Stimulated activated CD8-positive, alpha-beta memory T cell treated with anti-CD3 and anti-CD28 coated beads, Interleukin-7, amount 100 ng/mL, for 4 hours (primary cell): ENCODE results near the gene KCNQ5.
"Not testable (repeated sequence)": the region's sequence is repeated elsewhere in the genome, so short reads cannot be mapped to it uniquely, and the experiment has no call there.

Experiments
- DNase-seq, 2 donors: peaks; one replicate each; pipeline ENCODE4 v3.0.0-alpha.2; 2020; ENCODE audit warnings: low read depth in 2 of 2

The KCNQ5 gene

DNA sequence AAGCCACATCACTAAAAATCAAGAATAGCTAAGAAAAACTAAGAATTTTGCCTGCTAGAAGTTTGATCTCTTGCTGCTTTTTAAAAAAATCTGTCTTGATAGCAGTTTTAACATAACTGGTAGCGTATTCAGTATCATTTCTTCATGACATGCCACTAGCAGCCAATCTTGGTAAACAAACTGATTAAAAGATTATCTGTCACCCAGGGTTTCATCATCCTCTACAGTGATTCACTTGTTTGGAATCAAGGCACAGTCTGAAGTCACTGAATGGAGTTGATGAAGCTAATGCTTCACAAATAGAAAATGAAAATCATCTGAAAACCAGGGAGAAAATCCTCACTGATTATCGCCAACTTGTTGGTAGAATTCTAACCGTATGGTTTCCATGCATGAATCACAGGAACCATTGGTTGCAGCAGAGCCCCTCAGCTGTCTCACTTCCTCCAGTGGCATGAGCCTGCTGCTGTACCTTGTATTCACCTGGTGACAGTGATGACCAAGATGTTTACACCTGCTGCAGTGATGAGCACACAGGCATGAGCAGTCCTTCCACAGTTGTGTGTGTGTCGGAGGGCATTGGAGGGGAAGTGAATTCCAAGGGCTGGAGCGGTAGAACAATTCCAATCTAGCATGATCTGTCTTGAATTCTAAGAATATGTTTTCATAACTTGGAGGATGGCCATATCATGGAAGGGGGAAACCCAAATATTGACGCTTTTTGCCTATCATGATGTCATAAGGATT, 328.4 kb downstream of the KCNQ5 start:
- DNase-seq = no peak

DNA sequence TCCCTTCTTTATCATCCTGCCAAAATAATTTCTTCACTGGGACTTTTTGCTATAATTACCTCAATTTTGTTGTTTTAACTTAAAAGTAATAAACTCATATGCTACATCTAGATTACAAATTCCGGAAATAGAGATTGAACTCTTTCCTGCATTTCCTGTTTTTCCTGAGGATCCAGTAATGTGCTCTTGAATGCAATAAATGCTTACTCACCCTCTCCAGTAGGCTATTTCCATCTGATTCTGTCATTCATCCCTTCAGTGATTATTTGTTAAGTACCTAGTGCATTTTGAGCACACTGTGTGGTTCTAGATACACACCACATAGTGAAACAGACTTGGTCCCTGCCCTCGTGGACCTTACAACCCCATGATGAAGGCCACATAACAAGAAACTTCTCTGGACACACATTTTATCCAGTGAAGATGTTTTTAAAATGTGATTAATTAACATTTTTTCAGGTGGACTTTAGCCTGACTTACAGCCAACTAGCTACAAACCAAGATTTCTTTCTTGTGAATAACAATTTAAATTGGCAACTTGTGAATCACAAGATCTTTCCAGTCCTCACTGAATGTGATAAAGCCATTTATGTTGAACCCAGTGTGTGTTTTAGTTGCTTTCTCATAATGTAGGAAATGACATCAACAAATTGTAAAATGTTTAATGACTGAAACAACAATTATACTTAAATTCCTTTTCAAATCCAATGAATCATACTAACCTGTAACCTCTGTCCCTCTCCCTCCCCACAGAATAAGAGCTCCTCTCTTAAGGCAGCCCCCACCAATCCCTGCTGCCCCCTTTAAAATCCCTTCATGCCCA, 331.2 kb downstream of the KCNQ5 start:
- DNase-seq = no peak

DNA sequence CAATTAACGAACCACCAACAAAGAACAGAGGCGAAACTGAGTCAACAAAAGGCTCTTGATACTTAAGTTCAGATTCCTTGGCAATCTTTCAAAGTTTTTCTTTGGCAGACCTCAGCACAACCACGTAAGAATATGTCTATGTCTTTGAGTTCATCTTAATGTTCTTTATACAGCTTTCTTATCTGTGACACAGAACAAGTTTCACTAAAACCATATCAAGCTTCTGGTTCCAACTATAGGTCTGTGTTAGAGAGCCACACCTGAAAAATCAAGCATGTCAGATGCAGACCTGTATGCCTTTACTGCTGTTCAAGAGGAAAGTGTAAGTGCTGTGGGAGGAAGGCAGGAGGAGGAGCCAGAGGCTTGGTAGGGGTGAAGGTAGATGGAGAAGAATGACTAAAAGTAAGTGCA, 332.1 kb downstream of the KCNQ5 start:
- DNase-seq = no peak

DNA sequence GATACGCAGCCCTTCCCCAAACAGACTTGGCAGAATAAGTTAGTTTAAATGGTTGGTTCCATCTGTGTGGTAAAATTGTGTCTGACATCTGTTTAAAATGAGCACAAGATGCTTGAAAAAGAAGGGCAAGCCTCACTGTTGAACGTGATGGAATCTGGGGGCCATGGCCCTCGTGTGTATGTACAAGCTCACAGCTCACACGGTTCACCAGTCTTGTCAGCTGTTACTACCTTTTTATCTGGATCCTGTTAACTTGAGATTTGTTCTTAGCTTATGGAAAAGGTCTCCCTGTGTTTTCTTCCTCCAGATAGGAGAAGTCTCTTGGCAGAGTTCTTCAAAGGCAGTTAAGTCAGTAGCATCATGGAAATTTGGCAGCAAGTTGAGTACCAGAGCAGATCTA, 332.9 kb downstream of the KCNQ5 start:
- DNase-seq = no peak

DNA sequence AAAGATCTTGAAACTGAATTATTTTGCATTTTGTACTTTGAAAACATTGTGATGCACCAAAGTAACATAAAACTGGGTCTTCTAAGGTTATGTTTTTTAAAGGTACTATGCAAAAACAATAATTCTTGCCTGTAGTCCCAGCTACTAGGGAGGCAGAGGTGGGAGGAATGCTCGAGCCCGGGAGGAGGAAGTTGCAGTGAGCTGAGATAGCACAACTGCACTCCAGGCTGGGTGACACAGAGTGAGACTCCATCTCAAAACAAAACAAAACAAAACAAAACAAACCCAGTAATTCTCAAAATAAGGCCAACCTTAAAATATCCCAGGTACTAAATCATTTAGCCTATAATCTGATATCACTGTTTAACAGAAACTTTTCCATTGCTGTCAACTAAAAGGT, 333.8 kb downstream of the KCNQ5 start:
- DNase-seq = no peak

DNA sequence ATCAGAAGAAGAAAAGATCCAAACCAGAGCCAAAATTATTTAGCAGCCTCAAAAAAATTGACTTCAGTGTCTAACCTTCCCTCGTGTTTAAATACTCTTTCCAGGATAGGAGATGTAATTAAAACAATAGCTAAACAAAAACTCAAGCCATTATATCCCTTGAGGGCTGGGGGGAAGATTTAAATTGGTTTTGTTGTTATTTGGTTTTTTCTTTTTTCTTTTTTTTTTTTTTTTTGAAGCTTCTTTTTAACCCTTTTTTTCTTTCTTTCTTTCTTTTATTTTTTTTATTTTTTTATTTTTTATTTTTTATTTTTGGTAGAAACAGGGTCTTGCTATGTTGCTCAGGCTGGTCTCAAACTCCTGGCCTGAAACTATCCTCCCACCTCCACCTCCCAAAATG, 334.4 kb downstream of the KCNQ5 start:
- no peak for DNase-seq

DNA sequence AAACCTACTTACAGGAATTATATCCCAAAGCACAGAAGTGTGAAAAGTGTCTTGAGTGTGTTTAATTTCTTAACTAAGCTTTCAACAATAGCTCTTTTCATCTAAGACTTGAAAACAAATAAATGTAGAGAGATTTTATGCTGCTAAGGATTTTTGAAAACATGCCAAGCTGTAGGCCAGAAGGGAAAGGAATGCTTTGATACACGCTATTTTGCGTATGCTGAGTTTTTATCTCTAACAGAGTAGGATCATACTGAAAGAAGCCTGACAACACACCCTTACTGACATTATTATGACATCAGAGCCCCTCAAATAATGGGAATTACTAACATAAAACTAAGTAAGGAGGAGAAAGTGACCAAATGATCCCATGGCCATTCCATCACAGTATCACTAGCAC, 338.0 kb downstream of the KCNQ5 start:
- no peak for DNase-seq

DNA sequence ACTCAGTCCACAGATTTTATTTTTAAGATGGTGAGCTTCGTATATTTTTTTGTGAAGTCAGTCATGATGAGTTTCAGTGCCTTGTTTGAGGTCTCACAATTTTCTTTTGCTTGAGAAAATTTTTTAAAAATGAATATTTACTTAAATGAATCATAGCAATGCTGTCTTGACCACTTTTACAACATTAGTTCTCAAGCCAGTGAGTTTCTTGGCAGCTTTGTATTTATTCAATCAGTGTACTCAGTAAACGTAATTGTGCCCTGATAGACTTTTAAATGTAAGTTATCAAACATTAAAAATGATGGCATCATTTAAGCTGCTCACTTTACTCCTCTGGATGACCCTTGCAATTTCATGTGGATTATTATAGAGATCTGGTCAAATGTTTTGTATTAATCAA, 342.1 kb downstream of the KCNQ5 start:
- DNase-seq = no peak

DNA sequence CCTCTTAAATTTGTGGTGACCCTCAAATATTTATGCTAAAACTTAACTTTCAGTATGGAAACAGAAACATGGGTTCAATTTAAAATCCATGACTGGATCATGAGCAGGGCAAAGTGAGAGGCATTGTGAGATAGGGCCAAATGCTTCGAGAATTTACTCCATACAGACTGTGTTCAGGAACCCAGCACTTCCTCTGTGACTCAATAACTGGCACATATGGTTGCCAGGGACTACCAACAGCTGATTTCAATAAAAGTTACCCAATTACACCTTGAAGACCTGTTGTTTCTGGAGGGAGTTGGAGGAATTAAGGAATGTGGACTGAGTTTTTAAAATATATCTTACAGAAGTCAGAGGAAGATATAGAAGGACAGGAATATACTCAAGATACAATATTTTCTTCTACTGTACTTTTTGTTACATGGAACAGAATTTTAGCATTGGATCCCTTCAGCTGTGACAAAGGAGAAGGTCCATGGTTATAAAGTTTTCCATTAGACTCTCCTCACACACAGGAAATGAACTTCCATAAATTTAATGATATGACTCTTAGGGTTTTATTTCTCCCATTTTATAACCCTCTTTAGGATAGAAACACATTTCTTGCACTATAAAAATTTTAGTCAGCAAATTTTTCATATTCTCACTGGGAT, 344.9 kb downstream of the KCNQ5 start:
- DNase-seq = no peak

DNA sequence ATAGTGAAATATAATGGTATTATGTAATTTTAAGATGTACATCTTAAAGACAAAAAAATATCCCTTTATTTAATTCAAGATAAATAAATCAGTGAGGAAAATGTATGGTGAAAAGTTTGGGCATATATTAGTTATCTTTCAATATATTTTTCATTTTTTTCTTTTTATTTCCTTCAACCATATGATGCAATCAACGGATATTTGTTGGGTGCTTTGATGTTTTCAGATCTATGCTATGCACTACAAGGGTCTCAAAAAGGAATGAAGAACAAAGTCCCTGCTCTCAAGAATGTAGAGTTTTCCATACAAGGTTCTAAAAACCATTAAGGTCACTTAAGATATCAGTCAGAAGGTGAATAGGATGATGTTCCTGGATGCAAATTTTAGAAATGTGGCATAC, 345.5 kb downstream of the KCNQ5 start:
- DNase-seq = no peak

DNA sequence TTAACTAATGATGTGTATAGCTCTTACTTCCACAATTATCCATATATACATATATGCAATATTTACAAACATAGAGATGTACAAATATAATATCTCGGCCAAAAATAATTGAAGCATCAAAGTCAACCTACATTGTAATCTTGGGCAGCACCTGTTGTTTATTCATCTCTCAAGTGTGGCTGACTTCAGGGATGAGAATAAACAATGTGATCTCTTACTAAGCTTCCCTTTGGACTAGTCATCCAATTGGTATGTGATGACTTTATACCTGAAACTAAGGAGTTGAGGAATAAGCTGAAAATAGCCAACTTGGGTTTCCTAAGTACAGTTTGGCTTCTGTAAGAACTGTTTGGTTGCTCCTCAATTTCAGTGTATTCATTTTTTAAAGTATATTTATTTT, 346.8 kb downstream of the KCNQ5 start:
- no peak for DNase-seq

DNA sequence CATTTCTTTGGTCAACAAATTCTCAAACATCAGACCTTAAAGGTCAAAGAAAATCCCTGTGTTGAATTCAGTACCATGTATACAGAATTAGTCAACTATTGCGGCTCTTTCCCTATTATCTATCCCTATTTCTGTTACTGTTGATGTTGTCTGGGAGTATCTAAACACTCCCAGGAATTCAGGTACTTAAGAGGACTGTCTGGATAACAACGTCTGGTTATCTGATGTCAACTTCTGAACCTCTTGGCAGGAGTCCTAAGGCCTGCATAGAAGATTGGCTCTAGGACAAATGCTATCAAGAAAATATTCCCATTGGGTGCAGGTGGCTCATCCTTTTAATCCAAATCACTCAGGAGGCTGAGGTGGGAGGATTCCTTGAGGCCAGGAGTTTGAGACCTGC, 347.8 kb downstream of the KCNQ5 start:
- no peak for DNase-seq

DNA sequence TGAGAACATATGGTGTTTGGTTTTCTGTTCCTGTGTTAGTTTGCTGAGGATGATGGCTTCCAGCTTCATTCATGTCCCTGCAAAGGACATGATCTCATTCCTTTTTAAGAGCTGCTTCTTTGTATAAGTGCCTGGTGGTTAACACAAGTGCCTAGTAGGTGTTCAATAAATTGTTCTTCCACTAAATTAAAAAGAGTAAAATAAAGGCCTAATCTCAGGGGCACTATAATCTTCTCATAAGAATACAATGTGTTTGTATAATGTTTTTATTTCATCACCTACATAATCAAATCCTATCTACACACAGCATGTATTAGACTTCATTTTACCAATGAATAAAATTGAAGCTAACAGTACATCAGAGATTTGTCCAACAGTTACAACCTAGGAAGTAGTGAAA, 350.7 kb downstream of the KCNQ5 start:
- DNase-seq = no peak

DNA sequence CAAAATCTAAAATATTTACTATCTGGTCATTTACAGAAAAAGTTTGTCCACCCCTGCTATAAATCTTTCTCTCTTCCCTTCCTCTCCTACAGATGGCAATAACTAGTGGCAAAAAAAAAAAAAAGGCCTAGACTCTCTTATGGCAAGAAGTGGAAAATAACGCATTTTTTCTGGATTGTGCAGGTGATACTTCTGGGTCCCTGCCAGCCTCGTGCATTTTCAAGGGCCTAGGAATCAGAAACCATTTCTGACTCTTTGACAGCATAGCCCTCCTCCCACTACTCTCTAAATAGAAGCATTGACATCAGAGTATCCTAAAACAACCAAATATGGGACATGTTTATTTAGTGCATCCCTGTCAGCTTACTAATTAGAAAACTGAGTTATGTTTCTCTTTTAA, 352.4 kb downstream of the KCNQ5 start:
- no peak for DNase-seq

DNA sequence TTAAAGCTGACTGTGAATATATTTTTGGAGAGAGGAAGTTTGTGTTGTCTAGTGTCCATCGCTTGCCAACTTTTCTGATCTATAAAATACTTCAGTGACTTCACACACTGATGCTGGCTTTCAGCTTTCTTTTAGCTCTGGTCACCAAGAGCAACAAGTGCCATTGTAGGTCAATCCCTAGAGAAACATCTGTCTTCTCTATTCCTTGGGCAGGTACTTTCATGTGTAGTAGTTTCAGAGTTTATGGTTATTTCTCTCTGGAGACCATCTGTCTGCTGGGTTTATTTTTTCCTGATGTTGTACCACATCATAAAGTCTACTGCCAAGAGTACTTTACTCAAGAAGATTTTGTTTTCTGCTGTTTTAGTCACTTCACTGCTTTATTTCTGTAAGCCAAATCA, 353.5 kb downstream of the KCNQ5 start:
- no peak for DNase-seq

DNA sequence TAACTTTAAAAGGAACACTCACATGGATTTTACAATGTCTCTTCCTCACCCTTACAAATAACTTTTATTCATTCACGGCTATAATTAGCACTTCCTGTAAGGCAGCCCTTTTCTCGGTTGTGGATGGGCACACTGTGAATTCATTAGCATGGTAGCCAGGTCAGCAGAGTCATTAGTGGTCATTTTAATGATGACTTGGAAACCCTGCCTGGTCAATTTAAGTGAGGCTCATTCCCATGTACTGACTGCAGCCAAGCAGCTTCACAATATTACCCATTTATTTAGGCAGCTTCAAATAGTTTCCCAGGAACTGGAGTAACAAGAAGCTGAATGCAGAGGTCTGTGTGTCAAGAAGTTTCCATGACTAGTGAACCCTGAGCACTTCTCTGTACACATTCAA, 354.6 kb downstream of the KCNQ5 start:
- DNase-seq = no peak

DNA sequence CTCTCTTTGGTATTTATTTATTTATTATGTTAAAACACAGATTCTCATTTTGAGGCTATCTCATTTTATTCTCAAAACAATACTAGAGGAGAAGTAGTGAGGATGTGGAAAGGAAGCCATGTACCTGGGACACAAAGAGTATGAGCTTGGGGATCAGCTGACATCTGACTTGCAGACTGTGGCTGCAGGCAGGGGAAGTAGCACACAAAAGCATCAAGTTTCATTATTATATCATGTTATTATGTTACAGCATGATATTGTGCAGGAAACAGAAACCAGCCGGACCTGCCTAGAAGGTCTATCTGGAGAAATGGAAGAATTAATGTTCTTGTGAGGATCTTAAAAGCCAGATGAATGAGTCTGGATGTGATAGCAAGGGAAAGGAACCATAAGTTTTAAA, 355.2 kb downstream of the KCNQ5 start:
- no peak for DNase-seq

DNA sequence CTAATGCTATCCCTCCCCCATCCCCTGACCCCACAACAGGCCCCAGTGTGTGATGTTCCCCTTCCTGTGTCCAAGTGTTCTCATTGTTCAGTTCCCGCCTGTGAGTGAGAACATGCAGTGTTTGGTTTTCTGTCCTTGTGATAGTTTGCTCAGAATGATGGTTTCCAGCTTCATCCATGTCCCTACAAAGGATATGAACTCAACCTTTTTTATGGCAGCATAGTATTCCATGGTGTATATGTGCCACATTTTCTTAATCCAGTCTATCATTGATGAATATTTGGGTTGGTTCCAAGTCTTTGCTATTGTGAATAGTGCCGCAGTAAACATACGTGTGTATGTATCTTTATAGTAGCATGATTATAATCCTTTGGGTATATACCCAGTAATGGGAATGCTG, 356.9 kb downstream of the KCNQ5 start:
- not testable (repeated sequence) for DNase-seq

DNA sequence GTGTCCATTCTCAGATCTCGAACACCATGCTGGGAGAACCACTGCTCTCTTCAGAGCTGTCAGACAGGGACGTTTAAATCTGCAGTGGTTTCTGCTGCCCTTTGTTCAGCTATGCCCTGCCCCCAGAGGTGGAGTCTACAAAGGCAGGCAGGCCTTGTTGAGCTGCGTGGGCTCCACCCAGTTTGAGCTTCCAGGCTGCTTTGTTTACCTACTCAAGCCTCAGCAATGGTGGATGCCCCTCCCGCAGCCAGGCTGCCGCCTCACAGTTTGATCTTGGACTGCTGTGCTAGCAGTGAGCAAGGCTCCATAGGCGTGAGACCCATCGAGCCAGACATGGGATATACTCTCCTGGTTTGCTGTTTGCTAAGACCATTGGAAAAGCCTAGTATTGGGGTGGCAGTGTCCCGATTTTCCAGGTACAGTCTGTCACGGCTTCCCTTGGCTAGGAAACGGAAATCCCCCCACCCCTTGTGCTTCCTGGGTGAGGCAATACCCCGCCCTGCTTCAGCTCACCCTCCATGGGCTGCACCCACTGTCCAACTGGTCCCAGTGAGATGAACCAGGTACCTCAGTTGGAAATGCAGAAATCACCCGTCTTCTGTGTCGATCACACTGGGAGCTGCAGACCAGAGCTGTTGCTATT, 362.4 kb downstream of the KCNQ5 start:
- not testable (repeated sequence) for DNase-seq

DNA sequence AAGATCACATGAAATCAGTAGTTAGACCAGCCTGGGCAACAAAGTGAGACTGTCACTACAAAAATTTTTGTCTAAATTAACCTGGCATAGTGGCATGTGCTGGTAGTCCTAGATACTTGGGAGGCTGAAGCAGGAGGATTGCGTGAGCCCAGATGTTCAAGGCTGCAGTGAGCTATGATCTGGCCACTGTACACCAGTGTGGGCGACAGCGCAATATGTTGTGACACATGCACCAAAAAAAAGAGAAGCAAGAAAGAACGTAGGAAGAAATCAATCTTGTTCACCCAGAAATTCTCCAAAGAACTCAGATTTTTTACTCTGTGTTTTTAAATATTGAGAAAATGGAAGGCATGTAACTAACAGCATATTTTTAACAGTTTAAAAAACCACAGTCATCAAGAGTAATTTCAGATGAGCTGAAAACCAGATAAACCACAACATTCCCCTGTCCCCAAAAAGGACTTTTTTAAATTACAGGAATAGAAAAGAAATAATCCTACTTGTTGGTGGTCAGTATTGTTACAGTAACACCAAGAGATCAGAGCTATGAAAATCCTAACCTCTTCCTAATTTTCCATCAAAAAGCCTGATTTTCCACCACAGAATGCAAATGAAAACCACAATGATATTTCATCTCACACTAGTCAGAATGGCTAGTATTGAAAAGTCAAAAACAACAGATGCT, 363.3 kb downstream of the KCNQ5 start:
- DNase-seq = no peak

DNA sequence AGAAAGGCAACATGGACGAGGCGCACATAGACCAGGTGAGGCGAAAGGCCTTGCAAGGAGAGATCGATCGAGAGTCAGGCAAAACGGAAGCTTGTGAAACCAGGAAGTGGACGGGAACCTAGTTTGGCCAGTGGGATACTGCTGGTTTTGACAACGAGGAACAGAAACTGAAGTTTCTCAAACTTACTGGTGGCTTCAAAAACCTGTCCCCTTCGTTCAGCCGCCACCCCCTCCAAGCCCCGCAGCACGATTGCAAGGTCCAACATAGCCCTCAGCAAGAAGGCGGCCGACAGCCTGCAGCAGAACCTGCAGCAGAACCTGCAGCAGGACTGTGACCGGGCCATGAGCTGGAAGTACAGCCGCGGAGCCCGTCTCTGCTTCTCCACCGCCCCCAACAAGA, 365.4 kb downstream of the KCNQ5 start:
- DNase-seq = no peak

DNA sequence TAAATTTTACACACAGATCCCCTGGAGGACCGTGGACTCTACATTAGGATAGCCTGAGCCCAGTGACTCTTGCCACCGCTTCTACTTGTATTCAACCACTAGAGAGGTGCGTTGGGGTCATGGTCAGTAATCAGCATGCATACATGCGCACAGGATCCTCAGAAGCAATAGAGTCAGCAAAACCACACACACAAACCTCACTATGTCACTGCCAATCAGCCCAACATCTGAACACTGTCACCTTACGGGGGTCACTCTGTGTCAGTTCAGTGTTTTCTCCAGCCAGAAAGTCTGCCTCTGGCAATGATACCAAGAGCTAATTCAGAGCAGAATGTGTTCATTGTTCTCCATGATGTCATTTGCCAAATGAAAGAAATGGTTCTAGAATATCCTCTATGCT, 378.1 kb downstream of the KCNQ5 start:
- DNase-seq = no peak
